IPS-NIHi7 (cell line): Measurements from ENCODE around the gene SLC43A1.

Source experiments
- DNase-seq: peaks from one replicate; pipeline ENCODE4 v3.0.0; 2012; ENCODE audit warnings: mixed read lengths; ENCODE audit errors: extremely low spot score

SLC43A1 gene

GRCh38 chr11:57529012-57529411 is 13.5 kb upstream of the SLC43A1 start:
- DNase-seq: no peak

GRCh38 chr11:57527056-57527631 is 11.6 kb upstream of the SLC43A1 start:
- peak; percentile 62 for DNase-seq

GRCh38 chr11:57523419-57523818 is 7.9 kb upstream of the SLC43A1 start:
- no peak for DNase-seq

GRCh38 chr11:57521116-57521515 is 5.6 kb upstream of the SLC43A1 start:
- DNase-seq: no peak

DNA sequence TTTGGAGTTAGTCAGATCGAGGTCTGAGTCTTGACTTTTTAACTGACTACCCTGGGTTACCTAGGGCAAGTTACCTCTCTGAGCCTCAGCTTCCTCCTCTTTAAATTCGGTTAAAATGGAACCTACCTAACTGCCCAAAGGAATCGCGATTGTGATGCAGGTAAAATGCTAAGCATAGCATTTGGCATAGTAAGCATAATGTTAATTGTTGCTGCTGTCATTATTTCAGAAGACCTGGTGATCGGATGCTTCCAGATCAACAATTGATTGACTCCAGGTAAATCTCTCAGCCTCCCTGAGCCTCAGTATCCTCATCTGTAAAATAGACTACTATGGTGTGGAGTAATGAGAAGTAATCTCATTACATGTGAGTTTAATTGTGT is 550 bp upstream of the SLC43A1 start:
- no peak for DNase-seq

- DNase-seq: peak; percentile 67
Observed at GRCh38 chr11:57514538-57515331, 767 bp downstream of the SLC43A1 start.

DNA sequence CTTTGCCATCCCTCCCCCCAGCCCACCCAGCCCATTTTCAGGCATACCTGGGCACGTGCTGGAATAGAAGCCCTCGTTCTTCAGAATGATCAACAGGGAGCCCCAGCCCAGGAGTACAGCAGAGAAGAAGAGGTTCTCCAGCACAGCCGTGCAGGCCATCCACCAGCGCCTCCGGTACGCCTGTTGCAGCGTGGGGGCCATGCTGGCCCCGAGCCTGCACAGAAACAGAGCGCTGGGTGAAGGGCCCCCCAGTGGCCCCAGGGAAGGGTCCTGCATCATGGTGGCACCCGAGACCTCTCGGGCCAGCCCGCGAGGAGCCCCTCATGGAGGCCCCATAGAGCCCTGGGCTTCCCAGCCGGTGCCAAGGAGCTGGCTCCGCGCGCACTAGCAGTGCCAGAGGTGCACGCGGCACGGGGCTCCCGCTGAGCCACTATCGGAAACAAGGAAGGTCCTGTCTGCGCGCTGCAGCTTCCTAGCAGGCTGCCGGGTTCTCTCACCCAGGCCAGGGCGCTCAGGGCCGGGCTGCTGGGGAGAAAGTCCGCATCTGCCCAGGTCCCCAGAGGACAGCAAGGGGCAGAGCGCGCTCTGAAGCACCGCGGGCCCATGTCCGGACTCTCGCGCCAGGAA is 1.5 kb downstream of the SLC43A1 start:
- peak; percentile 59 for DNase-seq

DNA sequence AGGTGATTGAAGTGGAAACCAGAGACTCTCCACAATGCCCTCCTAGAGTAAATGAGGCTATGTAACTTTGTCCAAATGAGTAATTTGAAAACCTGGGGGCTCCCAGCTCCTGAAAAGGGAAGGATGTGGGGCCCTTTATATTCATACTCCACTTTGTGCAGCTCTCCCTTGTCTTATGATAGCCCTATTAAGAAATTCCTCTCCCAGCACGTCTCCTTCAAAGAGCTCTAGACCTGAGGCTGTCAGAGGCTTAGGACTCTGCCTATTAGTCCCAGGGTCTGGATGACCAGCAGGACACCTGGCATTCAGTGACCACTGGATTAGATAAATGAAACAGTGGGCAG is 2.1 kb downstream of the SLC43A1 start:
- no peak for DNase-seq

GRCh38 chr11:57512646-57513451 is 2.7 kb downstream of the SLC43A1 start:
- DNase-seq: no peak

GRCh38 chr11:57511741-57512430 is 3.6 kb downstream of the SLC43A1 start:
- no peak for DNase-seq

- DNase-seq: no peak
Observed at GRCh38 chr11:57508341-57509170, 6.9 kb downstream of the SLC43A1 start.

DNA sequence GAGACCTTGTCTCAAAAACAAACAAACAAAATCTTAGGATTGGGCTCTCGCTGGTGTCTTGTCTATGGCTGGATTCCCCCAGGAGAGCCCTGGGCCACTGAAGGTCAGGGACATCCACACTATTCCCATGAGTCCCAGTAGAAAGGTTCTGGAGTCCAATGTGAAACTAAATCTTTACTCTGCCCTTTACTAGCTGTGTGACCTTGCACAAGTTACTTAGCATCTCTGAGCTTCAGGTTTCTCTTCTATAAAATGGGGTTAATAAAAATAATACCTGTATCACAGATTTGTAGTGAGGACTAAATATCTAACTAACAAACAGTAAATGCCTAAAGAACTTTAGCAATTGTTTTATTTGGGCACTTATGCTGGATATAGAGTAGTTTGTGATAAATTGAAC is 9.0 kb downstream of the SLC43A1 start:
- DNase-seq: no peak

- DNase-seq: no peak
Observed at GRCh38 chr11:57504511-57504910, 11.0 kb downstream of the SLC43A1 start.

GRCh38 chr11:57502870-57503269 is 12.6 kb downstream of the SLC43A1 start:
- no peak for DNase-seq

GRCh38 chr11:57502376-57502775 is 13.1 kb downstream of the SLC43A1 start:
- no peak for DNase-seq

- DNase-seq: no peak
Observed at GRCh38 chr11:57501953-57502352, 13.5 kb downstream of the SLC43A1 start.

DNA sequence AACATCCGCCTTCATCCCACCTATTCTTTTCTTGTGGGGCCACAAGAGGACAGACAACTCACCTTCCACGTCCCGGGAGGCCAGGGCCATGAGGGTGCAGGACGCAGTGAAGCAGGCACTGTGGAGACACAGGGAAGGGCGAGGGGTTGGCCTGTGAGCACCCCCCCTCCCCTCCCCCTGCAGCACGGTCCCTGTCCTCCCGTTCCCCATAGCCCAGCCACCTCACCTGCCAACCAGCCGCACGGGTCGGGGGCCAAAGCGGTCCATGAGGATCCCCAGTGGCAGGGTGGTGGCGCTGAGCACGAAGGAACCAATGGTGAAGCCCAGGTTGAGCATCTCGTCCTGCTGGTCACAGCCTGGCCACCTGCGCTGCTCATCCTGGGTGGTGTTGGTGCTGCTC is 14.6 kb downstream of the SLC43A1 start:
- no peak for DNase-seq

DNA sequence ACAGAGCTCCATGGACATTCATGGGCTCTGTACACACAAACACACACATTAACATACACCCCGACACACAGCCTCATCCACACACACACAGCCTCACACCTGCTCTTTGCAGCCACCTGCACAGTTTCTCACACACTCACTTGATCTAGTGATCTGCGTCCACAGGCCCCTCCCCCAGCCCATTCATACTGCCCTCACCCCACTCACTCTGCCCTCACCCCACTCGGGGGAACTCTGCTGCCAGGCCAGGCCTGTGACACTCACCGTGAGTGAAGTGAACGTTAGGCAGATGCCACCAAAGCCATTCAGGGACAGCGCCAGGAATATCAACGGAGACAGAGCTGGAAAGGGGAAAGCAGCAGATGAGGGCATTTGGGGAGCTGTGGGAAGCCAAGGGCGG is 15.0 kb downstream of the SLC43A1 start:
- DNase-seq: no peak

DNA sequence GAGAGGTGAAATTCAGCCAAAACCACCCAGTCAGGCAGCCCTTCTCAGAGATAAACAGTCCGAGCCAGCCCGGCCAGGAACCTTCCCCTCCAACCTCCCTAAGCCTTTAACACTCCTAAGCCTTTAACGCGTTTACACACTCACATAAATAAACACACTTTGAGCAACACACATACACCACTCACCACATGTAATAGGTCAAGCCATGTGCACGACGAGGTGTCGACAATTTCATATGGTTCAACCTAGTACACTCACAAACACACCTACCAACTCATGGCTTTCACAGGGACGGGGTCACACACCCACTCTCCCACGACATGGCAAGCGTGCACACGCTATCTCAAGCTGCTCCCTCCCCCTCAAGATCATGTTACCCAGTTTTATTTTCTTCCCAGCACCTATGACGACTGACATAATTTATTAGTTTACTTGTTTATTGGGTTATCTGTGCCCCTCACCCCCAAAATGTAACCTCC is 15.5 kb downstream of the SLC43A1 start:
- DNase-seq: no peak

DNA sequence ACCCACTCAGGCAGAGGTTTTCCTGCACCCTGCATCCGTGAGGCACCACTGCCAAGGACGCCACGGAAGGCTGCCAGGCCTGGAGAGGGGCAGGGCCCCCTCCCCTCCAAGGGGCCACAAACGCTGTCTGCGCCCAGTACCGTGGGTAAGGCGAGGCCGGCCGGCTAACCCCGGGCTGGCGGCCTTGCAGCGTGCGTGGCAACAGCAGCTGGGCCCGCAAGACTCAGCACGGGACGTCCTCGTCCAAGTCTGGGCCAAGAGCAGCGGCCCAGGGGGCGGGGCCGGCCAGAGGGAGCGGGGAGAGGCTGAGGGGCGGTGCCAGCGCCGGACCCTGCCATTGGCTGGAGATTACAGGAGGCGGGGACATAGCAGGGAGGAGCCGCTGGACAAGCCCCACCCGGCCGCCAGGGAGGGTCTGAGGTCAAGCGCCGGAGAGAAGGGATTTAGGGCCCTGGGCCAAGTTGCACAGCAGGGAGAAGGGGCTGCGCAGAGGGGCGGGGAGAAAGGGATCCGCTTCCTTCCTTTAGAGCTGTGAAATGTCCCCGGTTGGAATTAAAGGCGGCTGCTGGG is 16.0 kb downstream of the SLC43A1 start:
- DNase-seq: peak; percentile 100
